HepG2 (cell line): Measurements from ENCODE around the gene NOC2L. TPM values are rescaled to one million over a fixed set of nuclear protein-coding genes. Genes with fewer than 3 reads are reported as not detected.

Source experiments
- ATAC-seq: fragments of 200-7000 bp; cut with Tn5 transposase; 3 replicates; pipeline ENCODE4 v1.9.1; 2020; ENCODE audit warnings: mild to moderate bottlenecking, moderate library complexity
- BruUV-seq: library from RNA; stranded (reverse); fragments of 400-500 nt; replicated peaks from 2 replicates; lab custom pipeline; 2021; lab: Mats Ljungman, UMichigan
- CTCF ChIA-PET: fragments of 300-600 bp; formaldehyde crosslinking; extraction: SDS; loops from one replicate; lab custom pipeline; 2021; ENCODE audit warnings: low total read pairs, inconsistent platforms, low intra/inter-chr PET ratio; lab: Yijun Ruan, JAX
- POLR2A ChIA-PET: fragments of 350-600 bp; sonication (Branson Sonifier 250); formaldehyde crosslinking; loops from one replicate; lab custom pipeline; 2020; ENCODE audit warnings: antibody characterized with exemption, inconsistent platforms; lab: Yijun Ruan, JAX
- DNase-seq: peaks from one replicate; pipeline ENCODE4 v3.0.0-alpha.2; 2015; ENCODE audit warnings: low spot score
- FAIRE-seq: peaks from 3 replicates; lab custom pipeline; 2011; peaks lifted over from hg19 to GRCh38; lab: Jason Lieb, UNC
- H2AFZ ChIP-seq: one replicate; pipeline ENCODE4 v1.6.1; 2011; ENCODE audit warnings: low read length, inconsistent platforms
- H3K27ac ChIP-seq: fragments of 300-600 bp; 3 replicates; pipeline ENCODE4 v1.8.0; 2011; ENCODE audit warnings: mixed run types, mild to moderate bottlenecking, mixed read lengths, low read length, inconsistent platforms; ENCODE audit not compliant: insufficient read depth; ENCODE audit errors: extremely low read length
- H3K27me3 ChIP-seq, 2 experiments: fragments of 200-600 bp in 1 of 2; 2 replicates in 1 of 2; 3 replicates in 1 of 2; pipeline versions ENCODE4 v1.6.0 to v1.8.0; 2011; ENCODE audit warnings: low read length in 2 of 2, mild to moderate bottlenecking in 2 of 2, moderate library complexity in 2 of 2, inconsistent platforms in 1 of 2; ENCODE audit not compliant: insufficient read depth in 2 of 2, control insufficient read depth in 1 of 2
- H3K36me3 ChIP-seq, 2 experiments: fragments of 200-600 bp in 1 of 2; replicated peaks in 1 of 2; 2 replicates in 1 of 2; 3 replicates in 1 of 2; pipeline versions ENCODE4 v1.5.1 to v1.8.0; 2011; ENCODE audit warnings: low read length in 2 of 2, inconsistent platforms in 1 of 2; ENCODE audit not compliant: insufficient read depth in 2 of 2, control insufficient read depth in 1 of 2
- H3K4me1 ChIP-seq: 2 replicates; pipeline ENCODE4 v1.5.1; 2012; ENCODE audit warnings: low read length, inconsistent platforms; ENCODE audit not compliant: insufficient read depth
- H3K4me2 ChIP-seq: 2 replicates; pipeline ENCODE4 v1.6.0; 2011; ENCODE audit warnings: low read depth, low read length, inconsistent platforms
- H3K4me3 ChIP-seq, 3 experiments: fragments of 200-600 bp in 1 of 3; sonication (generic), shearing (Covaris generic) in 1 of 3; replicated peaks in 1 of 3; 2 replicates each; pipeline ENCODE4 v1.5.1; 2011 to 2016; ENCODE audit warnings: low read length in 3 of 3, inconsistent platforms in 2 of 3, low read depth in 2 of 3, mild to moderate bottlenecking in 2 of 3, control low read depth in 1 of 3, mixed read lengths in 1 of 3; ENCODE audit not compliant: insufficient read depth in 1 of 3
- H3K79me2 ChIP-seq: one replicate; pipeline ENCODE4 v1.6.1; 2011; ENCODE audit warnings: low read length, inconsistent platforms; ENCODE audit not compliant: insufficient read depth
- H3K9ac ChIP-seq: 2 replicates; pipeline ENCODE4 v1.6.0; 2011; ENCODE audit warnings: mild to moderate bottlenecking, low read depth, low read length, inconsistent platforms; ENCODE audit not compliant: insufficient read depth
- H3K9me3 ChIP-seq: 2 replicates; pipeline ENCODE4 v1.5.1; 2012; ENCODE audit warnings: mild to moderate bottlenecking, low read length
- H4K20me1 ChIP-seq: 2 replicates; pipeline ENCODE4 v1.6.0; 2011; ENCODE audit warnings: inconsistent platforms, mild to moderate bottlenecking, low read length, moderate library complexity; ENCODE audit not compliant: insufficient read depth
- ZBTB33 ChIP-seq: sonication (generic); formaldehyde crosslinking; IDR thresholded peaks from 2 replicates; pipeline ENCODE4 v1.4.0; 2020; ENCODE audit warnings: missing genetic modification reagents
- ZMYM3 ChIP-seq: sonication (generic); formaldehyde crosslinking; IDR thresholded peaks from 2 replicates; pipeline ENCODE4 v1.5.1; 2020; ENCODE audit warnings: mild to moderate bottlenecking, missing genetic modification reagents
- ZNF616 ChIP-seq: sonication (generic); formaldehyde crosslinking; IDR thresholded peaks from 2 replicates; pipeline ENCODE4 v1.5.0; 2020; ENCODE audit warnings: low read depth, mild to moderate bottlenecking, missing genetic modification reagents
- ZNF672 ChIP-seq: sonication (generic); formaldehyde crosslinking; IDR thresholded peaks from 2 replicates; pipeline ENCODE4 v1.8.1; 2022; ENCODE audit warnings: missing genetic modification reagents
- ZSCAN30 ChIP-seq: sonication (generic); formaldehyde crosslinking; IDR thresholded peaks from 2 replicates; pipeline ENCODE4 v1.5.0; 2020; ENCODE audit warnings: mild to moderate bottlenecking, missing genetic modification reagents
- WGBS: methylation state at CpG from one replicate; pipeline ENCODE4 v1.1.6; 2017; ENCODE audit warnings: low lambda C conversion rate; 5-methylcytosine and 5-hydroxymethylcytosine counted together
- in situ Hi-C: cut with HindIII; loops from 2 replicates; pipeline ENCODE4 v1.10.0; 2017; ENCODE audit warnings: low pct_unique_long_range_greater_than_20kb; ENCODE audit not compliant: extremely low pct_ligation_motif_present
- intact Hi-C: fragments of 100-400 bp; cut with micrococcal nuclease; formaldehyde crosslinking; loops from one replicate; pipeline ENCODE4 v1.10.0; 2022; ENCODE audit not compliant: unreplicated experiment
- polyA plus RNA-seq, 8 experiments: library from polyadenylated mRNA; depleted of rRNA in 3 of 8; stranded (reverse) in 7 of 8; unstranded in 1 of 8; fragments of >200 nt; fragmentation: Illumina TruSeq in 4 of 8; extraction: Trizol in 4 of 8; gene quantifications; 2 replicates each; pipeline versions ENCODE4 v1.2.1 to v1.2.3, GENCODE V29; 2011 to 2016; ENCODE audit warnings: low read depth in 4 of 8, missing spikeins in 1 of 8, mixed read lengths in 1 of 8; ENCODE audit not compliant: insufficient read depth in 1 of 8
- total RNA-seq, 5 experiments: library from RNA; depleted of rRNA; stranded (reverse); fragments of >200 nt; fragmentation: Illumina TruSeq; extraction: Trizol; gene quantifications; 2 replicates each; pipeline ENCODE4 v1.2.3, GENCODE V29; 2016; ENCODE audit warnings: low read depth in 1 of 5
- TF ChIP-seq, protein P1 (sequence below): IDR thresholded peaks from 2 replicates; pipeline ENCODE4 v1.6.1; 2018; ENCODE audit warnings: missing genetic modification reagents
- TF ChIP-seq, protein P2 (sequence below): sonication (generic); formaldehyde crosslinking; IDR thresholded peaks from 2 replicates; pipeline ENCODE4 v1.4.0; 2020; ENCODE audit warnings: missing genetic modification reagents

NOC2L gene
- total and polyA plus RNA-seq, 2 of the 13 experiments (the other 11 are each of a cell fraction or from before 2014, with no cell fraction given) = 32.0 to 103 TPM

GRCh38 chr1:974293-974640 lies 15.2 kb upstream of the NOC2L start:
- TF ChIP-seq ZNF616 (CRISPR knock-in tag) = no peak
- TF ChIP-seq ZNF672 (CRISPR knock-in tag) = no peak
- ATAC-seq = no peak

GRCh38 chr1:973459-974292 lies 14.6 kb upstream of the NOC2L start:
- ChIA-PET CTCF (no interaction called here), POLR2A (no interaction called here)
- H3K27me3 ChIP-seq = peaks cover 0 to 3% of the 10 kb centered on the region in 2 experiments; a peak in 2 of 5 replicates
- H3K4me1 ChIP-seq = peaks cover 10% of the 10 kb centered on the region
- H3K36me3 ChIP-seq = no peaks in the 10 kb centered on the region
- H3K9ac ChIP-seq = no peak overlapping the region
- no peak overlapping the region for H3K27ac ChIP-seq
- intact Hi-C loops (no loop called here), in situ Hi-C loops (no loop called here)
- FAIRE-seq (no peak), DNase-seq (no peak), ATAC-seq (no peak)
- H4K20me1 ChIP-seq = no peaks in the 10 kb centered on the region
- BruUV-seq = no TSS peak
- H3K79me2 ChIP-seq = no peaks in the 10 kb centered on the region
- H3K4me2 ChIP-seq = no peak overlapping the region
- no peak overlapping the region for H2AFZ ChIP-seq
- 91% methylated on average over 16 of the region's 28 CpGs for WGBS
- no peaks in the 10 kb centered on the region for H3K9me3 ChIP-seq
- H3K4me3 ChIP-seq = no peak overlapping the region
- no peak for TF ChIP-seq ZBTB33 (CRISPR knock-in tag)
- no peak for TF ChIP-seq ZMYM3 (CRISPR knock-in tag)
- TF ChIP-seq ZSCAN30 = no peak
- TF ChIP-seq, protein P1, sequence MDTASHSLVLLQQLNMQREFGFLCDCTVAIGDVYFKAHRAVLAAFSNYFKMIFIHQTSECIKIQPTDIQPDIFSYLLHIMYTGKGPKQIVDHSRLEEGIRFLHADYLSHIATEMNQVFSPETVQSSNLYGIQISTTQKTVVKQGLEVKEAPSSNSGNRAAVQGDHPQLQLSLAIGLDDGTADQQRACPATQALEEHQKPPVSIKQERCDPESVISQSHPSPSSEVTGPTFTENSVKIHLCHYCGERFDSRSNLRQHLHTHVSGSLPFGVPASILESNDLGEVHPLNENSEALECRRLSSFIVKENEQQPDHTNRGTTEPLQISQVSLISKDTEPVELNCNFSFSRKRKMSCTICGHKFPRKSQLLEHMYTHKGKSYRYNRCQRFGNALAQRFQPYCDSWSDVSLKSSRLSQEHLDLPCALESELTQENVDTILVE (CRISPR knock-in tag) = no peak
- TF ChIP-seq, protein P2, sequence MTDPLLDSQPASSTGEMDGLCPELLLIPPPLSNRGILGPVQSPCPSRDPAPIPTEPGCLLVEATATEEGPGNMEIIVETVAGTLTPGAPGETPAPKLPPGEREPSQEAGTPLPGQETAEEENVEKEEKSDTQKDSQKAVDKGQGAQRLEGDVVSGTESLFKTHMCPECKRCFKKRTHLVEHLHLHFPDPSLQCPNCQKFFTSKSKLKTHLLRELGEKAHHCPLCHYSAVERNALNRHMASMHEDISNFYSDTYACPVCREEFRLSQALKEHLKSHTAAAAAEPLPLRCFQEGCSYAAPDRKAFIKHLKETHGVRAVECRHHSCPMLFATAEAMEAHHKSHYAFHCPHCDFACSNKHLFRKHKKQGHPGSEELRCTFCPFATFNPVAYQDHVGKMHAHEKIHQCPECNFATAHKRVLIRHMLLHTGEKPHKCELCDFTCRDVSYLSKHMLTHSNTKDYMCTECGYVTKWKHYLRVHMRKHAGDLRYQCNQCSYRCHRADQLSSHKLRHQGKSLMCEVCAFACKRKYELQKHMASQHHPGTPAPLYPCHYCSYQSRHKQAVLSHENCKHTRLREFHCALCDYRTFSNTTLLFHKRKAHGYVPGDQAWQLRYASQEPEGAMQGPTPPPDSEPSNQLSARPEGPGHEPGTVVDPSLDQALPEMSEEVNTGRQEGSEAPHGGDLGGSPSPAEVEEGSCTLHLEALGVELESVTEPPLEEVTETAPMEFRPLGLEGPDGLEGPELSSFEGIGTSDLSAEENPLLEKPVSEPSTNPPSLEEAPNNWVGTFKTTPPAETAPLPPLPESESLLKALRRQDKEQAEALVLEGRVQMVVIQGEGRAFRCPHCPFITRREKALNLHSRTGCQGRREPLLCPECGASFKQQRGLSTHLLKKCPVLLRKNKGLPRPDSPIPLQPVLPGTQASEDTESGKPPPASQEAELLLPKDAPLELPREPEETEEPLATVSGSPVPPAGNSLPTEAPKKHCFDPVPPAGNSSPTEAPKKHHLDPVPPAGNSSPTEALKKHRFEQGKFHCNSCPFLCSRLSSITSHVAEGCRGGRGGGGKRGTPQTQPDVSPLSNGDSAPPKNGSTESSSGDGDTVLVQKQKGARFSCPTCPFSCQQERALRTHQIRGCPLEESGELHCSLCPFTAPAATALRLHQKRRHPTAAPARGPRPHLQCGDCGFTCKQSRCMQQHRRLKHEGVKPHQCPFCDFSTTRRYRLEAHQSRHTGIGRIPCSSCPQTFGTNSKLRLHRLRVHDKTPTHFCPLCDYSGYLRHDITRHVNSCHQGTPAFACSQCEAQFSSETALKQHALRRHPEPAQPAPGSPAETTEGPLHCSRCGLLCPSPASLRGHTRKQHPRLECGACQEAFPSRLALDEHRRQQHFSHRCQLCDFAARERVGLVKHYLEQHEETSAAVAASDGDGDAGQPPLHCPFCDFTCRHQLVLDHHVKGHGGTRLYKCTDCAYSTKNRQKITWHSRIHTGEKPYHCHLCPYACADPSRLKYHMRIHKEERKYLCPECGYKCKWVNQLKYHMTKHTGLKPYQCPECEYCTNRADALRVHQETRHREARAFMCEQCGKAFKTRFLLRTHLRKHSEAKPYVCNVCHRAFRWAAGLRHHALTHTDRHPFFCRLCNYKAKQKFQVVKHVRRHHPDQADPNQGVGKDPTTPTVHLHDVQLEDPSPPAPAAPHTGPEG (CRISPR knock-in tag) = no peak

More at GRCh38 chr1:974293-974640, 15.2 kb upstream of the NOC2L start:
- Histone ChIP-seq H4K20me1 (no peaks in the 10 kb centered on the region), H2AFZ (no peak overlapping the region), H3K36me3 (no peaks in the 10 kb centered on the region), H3K4me2 (no peak overlapping the region), H3K4me1 (peaks cover 10% of the 10 kb centered on the region), H3K9ac (no peak overlapping the region), H3K4me3 (no peak overlapping the region), H3K27me3 (peaks cover 0 to 7% of the 10 kb centered on the region in 2 experiments; a peak in 2 of 5 replicates), H3K9me3 (no peaks in the 10 kb centered on the region), H3K79me2 (no peaks in the 10 kb centered on the region), H3K27ac (no peak overlapping the region)
- intact Hi-C loops = no loop called here
- WGBS = 89% methylated on average over 8 of the region's 11 CpGs
- in situ Hi-C loops = no loop called here
- ChIA-PET POLR2A (no interaction called here), CTCF (no interaction called here)
- DNase-seq = no peak
- BruUV-seq = no TSS peak
- FAIRE-seq = no peak
